HepG2 (cell line): ENCODE data around the gene PVR. TPM values are rescaled to one million over a fixed set of nuclear protein-coding genes. Genes with fewer than 3 reads are reported as not detected.

Experiments used
- ARID5B ChIP-seq: IDR thresholded peaks from 2 replicates; pipeline ENCODE4 v1.4.0; 2020; ENCODE audit warnings: mild to moderate bottlenecking, missing genetic modification reagents
- CREM ChIP-seq, 2 experiments: sonication (generic) in 1 of 2; formaldehyde crosslinking in 1 of 2; IDR thresholded peaks; 2 replicates each; pipeline versions ENCODE4 v1.4.0 to v1.6.1; 2016 to 2020; ENCODE audit warnings: antibody characterized with exemption in 1 of 2, mild to moderate bottlenecking in 1 of 2, missing genetic modification reagents in 1 of 2
- HBP1 ChIP-seq: IDR thresholded peaks from 2 replicates; pipeline ENCODE4 v1.6.1; 2016; ENCODE audit warnings: low read depth, control low read depth
- LBX2 ChIP-seq: sonication (generic); formaldehyde crosslinking; IDR thresholded peaks from 2 replicates; pipeline ENCODE4 v1.5.0; 2020; ENCODE audit warnings: missing genetic modification reagents, mild to moderate bottlenecking, borderline replicate concordance
- PAX8 ChIP-seq: sonication (generic); formaldehyde crosslinking; IDR thresholded peaks from 2 replicates; pipeline ENCODE4 v1.8.0; 2022; ENCODE audit warnings: mild to moderate bottlenecking, missing genetic modification reagents, borderline replicate concordance
- SMC3 ChIP-seq: IDR thresholded peaks from 2 replicates; pipeline ENCODE4 v1.6.1; 2011; ENCODE audit warnings: low read length, improper control_type of control experiment
- SOX5 ChIP-seq: IDR thresholded peaks from 2 replicates; pipeline ENCODE4 v1.6.1; 2016; ENCODE audit warnings: borderline replicate concordance
- TRAFD1 ChIP-seq: sonication (generic); formaldehyde crosslinking; IDR thresholded peaks from 2 replicates; pipeline ENCODE4 v1.5.1; 2020; ENCODE audit warnings: missing genetic modification reagents, mild to moderate bottlenecking, borderline replicate concordance
- ZKSCAN1 ChIP-seq: fragments of 150-350 bp; IDR thresholded peaks from 2 replicates; pipeline ENCODE4 v1.6.1; 2014; ENCODE audit warnings: low read length
- ZNF30 ChIP-seq: sonication (generic); formaldehyde crosslinking; IDR thresholded peaks from 2 replicates; pipeline ENCODE4 v1.5.0; 2020; ENCODE audit warnings: mild to moderate bottlenecking, missing genetic modification reagents
- ZNF577 ChIP-seq: sonication (generic); formaldehyde crosslinking; IDR thresholded peaks from 2 replicates; pipeline ENCODE4 v1.4.0; 2020; ENCODE audit warnings: mild to moderate bottlenecking, low read depth, missing genetic modification reagents, borderline replicate concordance
- ZNF740 ChIP-seq: sonication (generic); formaldehyde crosslinking; IDR thresholded peaks from 2 replicates; pipeline ENCODE4 v1.4.0; 2020; ENCODE audit warnings: missing genetic modification reagents
- ZNF766 ChIP-seq: sonication (generic); formaldehyde crosslinking; IDR thresholded peaks from 2 replicates; pipeline ENCODE4 v1.5.0; 2020; ENCODE audit warnings: missing genetic modification reagents, borderline replicate concordance
- ZNF883 ChIP-seq: sonication (generic); formaldehyde crosslinking; IDR thresholded peaks from 2 replicates; pipeline ENCODE4 v1.5.1; 2020; ENCODE audit warnings: mild to moderate bottlenecking, missing genetic modification reagents; ENCODE audit errors: not compliant biosample characterization
- polyA plus RNA-seq, 8 experiments: library from polyadenylated mRNA; depleted of rRNA in 3 of 8; stranded (reverse) in 7 of 8; unstranded in 1 of 8; fragments of >200 nt; fragmentation: Illumina TruSeq in 4 of 8; extraction: Trizol in 4 of 8; gene quantifications; 2 replicates each; pipeline versions ENCODE4 v1.2.1 to v1.2.3, GENCODE V29; 2011 to 2016; ENCODE audit warnings: low read depth in 4 of 8, missing spikeins in 1 of 8, mixed read lengths in 1 of 8; ENCODE audit not compliant: insufficient read depth in 1 of 8
- total RNA-seq, 5 experiments: library from RNA; depleted of rRNA; stranded (reverse); fragments of >200 nt; fragmentation: Illumina TruSeq; extraction: Trizol; gene quantifications; 2 replicates each; pipeline ENCODE4 v1.2.3, GENCODE V29; 2016; ENCODE audit warnings: low read depth in 1 of 5

Gene PVR
- total and polyA plus RNA-seq, 2 of the 13 experiments (the other 11 are each of a cell fraction or from before 2014, with no cell fraction given) = 43.4 to 46.6 TPM

- TF ChIP-seq PAX8 = no peak
- TF ChIP-seq ZNF577 (CRISPR knock-in tag) = no peak
- no peak for TF ChIP-seq ZKSCAN1
- no peak for TF ChIP-seq TRAFD1 (CRISPR knock-in tag)
- peak; percentile 40; the same call in 1 of the 2 replicates for TF ChIP-seq SOX5 (CRISPR knock-in tag)
- no peak for TF ChIP-seq ZNF30 (CRISPR knock-in tag)
- TF ChIP-seq ARID5B (CRISPR knock-in tag) = peak; percentile 59; the same call in 1 of the 2 replicates
- TF ChIP-seq HBP1 (CRISPR knock-in tag) = no peak
- TF ChIP-seq LBX2 = no peak
- TF ChIP-seq ZNF740 (CRISPR knock-in tag) = no peak
- no peak for TF ChIP-seq CREM (IDR thresholded peaks at IDR 0.05)
- TF ChIP-seq CREM (CRISPR knock-in tag; IDR thresholded peaks at IDR 0.05) = no peak
- no peak for TF ChIP-seq ZNF883 (CRISPR knock-in tag)
- TF ChIP-seq SMC3 = no peak
- TF ChIP-seq ZNF766 (CRISPR knock-in tag) = no peak
Measured at GRCh38 chr19:44626048-44626624, 17.6 kb upstream of the PVR start (continued).
